Pancreas (tissue), 10 donors: ENCODE data around the gene SLC25A22. TPM values are rescaled to one million over a fixed set of nuclear protein-coding genes. Genes with fewer than 3 reads are reported as not detected.

Experiments
- ATAC-seq, 4 donors: fragments of 200-7000 bp; cut with Tn5 transposase; one replicate each; pipeline versions ENCODE4 v1.8.0 to v1.9.1; 2020; ENCODE audit warnings: mild to moderate bottlenecking in 4 of 4, moderate library complexity in 4 of 4
- DNase-seq, 6 donors: peaks; one replicate each; pipeline ENCODE4 v3.0.0-alpha.2; 2020
- FAIRE-seq: peaks from 2 replicates; lab custom pipeline; 2012; peaks lifted over from hg19 to GRCh38; lab: Jason Lieb, UNC
- H3K27ac ChIP-seq, 4 donors: fragments of 200-600 bp; sonication (generic); 1 replicate in 3 of 4; 2 replicates in 1 of 4; pipeline versions ENCODE4 v1.5.0 to v1.8.0; 2020
- H3K27me3 ChIP-seq, 4 donors: fragments of 200-600 bp; one replicate each; pipeline ENCODE4 v1.8.0; 2021
- H3K36me3 ChIP-seq, 3 donors: fragments of 200-600 bp; sonication (generic) in 1 of 3; one replicate each; pipeline versions ENCODE4 v1.5.0 to v1.8.0; 2020 to 2021
- H3K4me1 ChIP-seq, 3 donors: fragments of 200-600 bp; one replicate each; pipeline ENCODE4 v1.8.0; 2021
- H3K4me3 ChIP-seq, 4 donors: fragments of 200-600 bp; sonication (generic) in 2 of 4; one replicate each; pipeline versions ENCODE4 v1.5.0 to v1.8.0; 2020 to 2021
- H3K9me3 ChIP-seq, 4 donors: fragments of 200-600 bp; one replicate each; pipeline ENCODE4 v1.8.0; 2021
- WGBS, 2 donors: extraction: QIAGEN DNeasy Blood & Tissue Kit; methylation state at CpG; one replicate each; pipeline ENCODE4 v1.1.7; 2013; 5-methylcytosine and 5-hydroxymethylcytosine counted together
- intact Hi-C, 3 donors: fragments of 100-400 bp; cut with DNase I; formaldehyde crosslinking; loops; one replicate each; pipeline versions ENCODE4 v1.11.1 to v1.14.2; 2022
- polyA plus RNA-seq, 2 donors: library from polyadenylated mRNA; stranded (reverse); fragments of 200-250 nt; gene quantifications; one replicate each; pipeline ENCODE4 v1.2.3, GENCODE V29; 2013
- total RNA-seq, 6 donors: library from RNA; stranded (reverse); fragmentation: NEBNext Ultra II Directional in 4 of 6; extraction: Animal tissue kit (Norgen Biotek cat#: 25700) in 4 of 6; gene quantifications; one replicate each; pipeline versions ENCODE4 v1.2.1 to v1.2.4, GENCODE V29; 2021 to 2023
- TF ChIP-seq, protein P1 (sequence below), 4 donors: fragments of 200-600 bp; sonication (generic) in 3 of 4; IDR thresholded peaks; one replicate each; pipeline versions ENCODE4 v1.5.0 to v1.8.0; 2021; ENCODE audit warnings: antibody characterized with exemption in 4 of 4
- donor health status: healthy with polysubstance abuse.
- donor health status: DM: no; HTN: no; CAD: no; lungs with moderate emphysema.
- donor health status: DM: no; HTN: no; CAD: no.
- donor health status: control.
- donor health status: control.
- donor health status: Bipolar disorder and iron deficiency.
- donor health status: DM: yes; HTN: yes; CAD: no.
- donor health status: DM: no; HTN: no; CAD: no.
- donor health status: DM: no; HTN: no; CAD: no.
- donor health status: DM: yes; HTN: yes; CAD: no.

SLC25A22 gene
- total RNA-seq = 10 to 100 TPM; 32.2 to 84.0 (median 41.8) TPM
- 10 to 100 TPM; 40.4 to 45.5 TPM for polyA plus RNA-seq

- H3K36me3 ChIP-seq = peaks cover 0 to 1% (median 0%) of the 10 kb centered on the region in 3 donors
- DNase-seq (peak; percentile 68 to 95 (median 86)), FAIRE-seq (no peak), ATAC-seq (peak; percentile 42 to 69 (median 52))
- H3K9me3 ChIP-seq = no peaks in the 10 kb centered on the region
- peak within 1 kb of the TSS; percentile 60 to 85 (median 70) for H3K4me3 ChIP-seq
- H3K27ac ChIP-seq = peak within 1 kb of the TSS; percentile 86 to 90 (median 88)
- TF ChIP-seq, protein P1, sequence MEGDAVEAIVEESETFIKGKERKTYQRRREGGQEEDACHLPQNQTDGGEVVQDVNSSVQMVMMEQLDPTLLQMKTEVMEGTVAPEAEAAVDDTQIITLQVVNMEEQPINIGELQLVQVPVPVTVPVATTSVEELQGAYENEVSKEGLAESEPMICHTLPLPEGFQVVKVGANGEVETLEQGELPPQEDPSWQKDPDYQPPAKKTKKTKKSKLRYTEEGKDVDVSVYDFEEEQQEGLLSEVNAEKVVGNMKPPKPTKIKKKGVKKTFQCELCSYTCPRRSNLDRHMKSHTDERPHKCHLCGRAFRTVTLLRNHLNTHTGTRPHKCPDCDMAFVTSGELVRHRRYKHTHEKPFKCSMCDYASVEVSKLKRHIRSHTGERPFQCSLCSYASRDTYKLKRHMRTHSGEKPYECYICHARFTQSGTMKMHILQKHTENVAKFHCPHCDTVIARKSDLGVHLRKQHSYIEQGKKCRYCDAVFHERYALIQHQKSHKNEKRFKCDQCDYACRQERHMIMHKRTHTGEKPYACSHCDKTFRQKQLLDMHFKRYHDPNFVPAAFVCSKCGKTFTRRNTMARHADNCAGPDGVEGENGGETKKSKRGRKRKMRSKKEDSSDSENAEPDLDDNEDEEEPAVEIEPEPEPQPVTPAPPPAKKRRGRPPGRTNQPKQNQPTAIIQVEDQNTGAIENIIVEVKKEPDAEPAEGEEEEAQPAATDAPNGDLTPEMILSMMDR (IDR thresholded peaks at IDR 0.05) = peak; percentile 78 to 92 (median 82)
- H3K27me3 ChIP-seq = no peaks in the 10 kb centered on the region
- intact Hi-C loops = no loop called here
- WGBS, 2 donors = 1 to 2% methylated on average over 40 to 69 of the region's 69 CpGs
- peaks cover 8 to 17% (median 8%) of the 10 kb centered on the region in 3 donors for H3K4me1 ChIP-seq
Measured at GRCh38 chr11:798093-798713, at the start of gene SLC25A22. Gene SLC25A22, minus strand, starts transcription at chr11:798281. Its CDS starts 3,275 bp downstream, at chr11:795006.

DNA sequence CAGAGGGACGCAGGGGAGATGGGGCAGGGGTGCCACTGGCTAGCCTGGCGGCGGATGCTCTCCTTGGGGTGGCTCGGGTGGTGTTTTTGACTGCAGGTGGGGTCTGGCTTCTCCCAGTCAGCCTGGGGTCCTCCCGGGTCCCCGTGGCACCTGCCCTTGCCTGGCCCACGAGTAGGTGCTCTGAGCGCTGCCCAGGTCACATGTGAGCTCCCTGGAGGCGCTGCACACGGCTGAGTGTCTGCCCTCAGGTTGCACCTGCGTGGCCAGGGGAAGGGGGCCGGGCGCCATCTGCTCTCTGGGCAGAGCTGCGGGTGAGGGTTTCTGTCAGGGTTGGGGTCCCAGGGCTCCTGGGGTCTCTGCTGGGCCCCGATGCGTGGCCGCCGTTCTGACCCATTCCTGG lies 49.8 kb upstream of the SLC25A22 start:
- 67 to 70% methylated on average over 10 to 18 of the region's 18 CpGs for WGBS, 2 donors
- ATAC-seq (no peak), FAIRE-seq (no peak), DNase-seq (no peak)
- intact Hi-C loops = loop anchor here in 2 of 3 donors (2.0 to 5.0 kb wide), 2 partner anchors 203 to 204 kb away; no protein-coding TSS in a partner anchor
- no peaks in the 10 kb centered on the region for H3K9me3 ChIP-seq
- H3K27me3 ChIP-seq = no peaks in the 10 kb centered on the region
- no peak overlapping the region for H3K27ac ChIP-seq
- peaks cover 4 to 26% (median 26%) of the 10 kb centered on the region in 3 donors for H3K4me1 ChIP-seq
- H3K36me3 ChIP-seq = no peaks in the 10 kb centered on the region
- TF ChIP-seq, protein P1 (IDR thresholded peaks at IDR 0.05) = no peak
- no peak overlapping the region for H3K4me3 ChIP-seq

DNA sequence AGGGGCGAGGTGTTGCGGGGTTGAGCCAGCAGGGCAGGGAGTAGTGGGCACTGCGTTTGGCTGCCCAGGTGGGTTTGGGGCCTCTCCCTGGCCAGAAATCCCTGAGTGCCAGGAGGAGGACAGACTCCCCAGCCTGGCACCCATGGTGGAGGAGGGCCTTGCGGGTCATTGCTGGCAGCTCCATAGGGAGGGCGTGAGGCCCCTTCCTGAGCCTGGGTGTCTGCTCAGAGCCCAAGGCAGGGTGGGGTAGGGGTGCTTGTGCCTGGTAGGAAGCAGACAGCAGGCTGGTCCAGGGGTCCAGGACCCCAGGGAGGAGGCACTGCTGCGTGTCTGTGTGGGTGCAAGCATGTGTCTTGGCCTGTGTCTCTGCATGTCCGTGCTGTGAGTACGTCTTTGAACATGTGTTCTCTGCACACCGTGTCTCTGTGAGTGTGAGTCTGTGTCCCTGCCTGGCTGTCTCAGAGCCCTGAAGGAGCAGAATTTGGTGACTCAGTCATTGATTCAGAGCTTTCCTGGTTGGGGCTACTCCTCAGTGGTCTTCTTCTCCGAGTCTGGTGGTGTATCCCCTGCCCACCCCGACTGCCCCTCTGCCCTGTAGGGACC lies 48.5 kb upstream of the SLC25A22 start:
- Histone ChIP-seq H3K36me3 (no peaks in the 10 kb centered on the region), H3K4me3 (no peak overlapping the region), H3K9me3 (no peaks in the 10 kb centered on the region), H3K4me1 (peaks cover 4 to 26% (median 26%) of the 10 kb centered on the region in 3 donors), H3K27ac (no peak overlapping the region), H3K27me3 (no peaks in the 10 kb centered on the region)
- WGBS, 2 donors = 79 to 81% methylated on average over 11 of the region's 11 CpGs
- DNase-seq (no peak), FAIRE-seq (no peak), ATAC-seq (no peak)
- TF ChIP-seq, protein P1 (IDR thresholded peaks at IDR 0.05) = no peak
- intact Hi-C loops = loop anchor here in 2 of 3 donors (2.0 to 5.0 kb wide), 2 partner anchors 204 to 206 kb away; no protein-coding TSS in a partner anchor

DNA sequence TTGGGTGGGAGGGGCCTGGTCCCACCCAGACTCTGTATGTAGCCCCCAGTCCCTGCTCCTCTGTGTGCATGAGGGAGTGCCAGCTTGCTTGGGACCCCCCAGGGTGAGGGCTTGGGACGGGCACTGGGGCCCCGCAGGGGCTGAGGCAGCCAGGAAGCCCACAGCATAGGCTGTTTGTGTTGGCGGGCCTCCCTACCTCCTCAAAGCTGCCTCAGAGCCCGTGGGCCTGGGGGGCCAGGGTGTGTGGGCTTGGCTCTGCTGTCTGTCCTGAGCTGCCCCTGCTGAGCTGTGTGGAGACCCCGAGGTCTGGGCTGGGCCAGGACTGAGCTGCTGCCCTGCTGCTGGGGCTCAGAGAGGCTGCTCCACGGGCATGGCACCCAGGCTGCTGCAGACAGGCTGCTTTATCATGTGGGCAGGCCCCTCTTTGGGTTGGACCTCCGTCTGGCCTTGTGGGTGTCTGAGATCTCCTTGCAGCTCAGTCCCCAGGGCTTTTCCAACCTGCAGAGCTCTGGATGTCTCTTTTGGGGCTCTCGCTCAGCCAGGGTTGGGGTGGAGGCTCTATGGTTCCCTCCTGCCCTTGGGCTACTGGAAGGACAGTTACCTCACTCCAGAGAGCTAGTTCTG lies 47.9 kb upstream of the SLC25A22 start:
- Histone ChIP-seq H3K4me3 (no peak overlapping the region), H3K27ac (peak overlapping the region in 1 of 4 donors; percentile 83), H3K27me3 (no peaks in the 10 kb centered on the region), H3K4me1 (peaks cover 4 to 31% (median 30%) of the 10 kb centered on the region in 3 donors), H3K9me3 (no peaks in the 10 kb centered on the region), H3K36me3 (no peaks in the 10 kb centered on the region)
- 62 to 70% methylated on average over 8 of the region's 8 CpGs for WGBS, 2 donors
- intact Hi-C loops = loop anchor here in 2 of 3 donors (2.0 to 5.0 kb wide), 2 partner anchors 205 to 206 kb away; no protein-coding TSS in a partner anchor
- FAIRE-seq = no peak
- DNase-seq = peak in 1 of 6 donors; percentile 30
- TF ChIP-seq, protein P1 (IDR thresholded peaks at IDR 0.05) = no peak
- no peak for ATAC-seq
